ENCODE results near the gene ZCWPW1. TPM values are rescaled to one million over a fixed set of nuclear protein-coding genes. Genes with fewer than 3 reads are reported as not detected.

Gene ZCWPW1
- total and polyA plus RNA-seq, 2 of the 8 experiments (the other 6 are each of a cell fraction or from before 2014, with no cell fraction given) = 0.51 to 1.4 TPM

- no peak for TF ChIP-seq RBBP5 (IDR thresholded peaks at IDR 0.05; ENCODE audit: borderline replicate concordance, low read depth, low read length)
- 0 out of 2 replicates have a peak, but pooled peaks have one; percentile 46 for TF ChIP-seq GTF2F1 (IDR thresholded peaks at IDR 0.05; ENCODE audit: borderline replicate concordance, low read depth, low read length)
- no peak for TF ChIP-seq HDAC6 (IDR thresholded peaks at IDR 0.05; ENCODE audit: low read depth, low read length)
- no peak for TF ChIP-seq RNF2 (IDR thresholded peaks at IDR 0.05; ENCODE audit: borderline replicate concordance, low read depth, low read length, missing control alignments, poor library complexity, severe bottlenecking)
- no peak for TF ChIP-seq YY1 (IDR thresholded peaks at IDR 0.05; ENCODE audit: low read depth, low read length)
- no peak for TF ChIP-seq ZNF274 (IDR thresholded peaks at IDR 0.05; ENCODE audit: borderline replicate concordance, extremely low read depth, low read length)
- peak; percentile 86 for TF ChIP-seq TAF7 (optimal IDR thresholded peaks at IDR 0.05; ENCODE audit: borderline replicate concordance, low read depth, low read length)
- TF ChIP-seq USF2 (IDR thresholded peaks at IDR 0.05; ENCODE audit: low read length) = peak; percentile 84
- TF ChIP-seq SP2 (IDR thresholded peaks at IDR 0.05; ENCODE audit: low read length) = no peak
- no peak for TF ChIP-seq KDM1A (IDR thresholded peaks at IDR 0.05; ENCODE audit: borderline replicate concordance, low read length)
- no peak for TF ChIP-seq TEAD4 (IDR thresholded peaks at IDR 0.05; ENCODE audit: low read depth, low read length)
- no peak for TF ChIP-seq CBX8 (IDR thresholded peaks at IDR 0.05; ENCODE audit: borderline replicate concordance, low read depth, low read length)
- TF ChIP-seq EGR1 (IDR thresholded peaks at IDR 0.05; ENCODE audit: borderline replicate concordance, low read depth, low read length) = no peak
- TF ChIP-seq BCL11A (IDR thresholded peaks at IDR 0.05; ENCODE audit: low read depth in 2 of 2, low read length in 2 of 2) = no peak
- TF ChIP-seq POU5F1 (IDR thresholded peaks at IDR 0.05; ENCODE audit: low read depth, low read length) = no peak
- TF ChIP-seq CTBP2 (IDR thresholded peaks at IDR 0.05; ENCODE audit: borderline replicate concordance, insufficient read depth, insufficient read length, low read length) = no peak
- no peak for TF ChIP-seq BACH1 (IDR thresholded peaks at IDR 0.05; ENCODE audit: low read length)
- TF ChIP-seq EZH2 (IDR thresholded peaks at IDR 0.05; ENCODE audit: low read depth, low read length, severe bottlenecking) = no peak
- TF ChIP-seq ATF2 (IDR thresholded peaks at IDR 0.05; ENCODE audit: low read length) = peak; percentile 22; the same call in 1 of the 2 replicates
- no peak for TF ChIP-seq MAFK (IDR thresholded peaks at IDR 0.05; ENCODE audit: low read depth, low read length)
- TF ChIP-seq E2F6 (IDR thresholded peaks at IDR 0.05) = peak; percentile 96
These were observed 599 bp upstream of the ZCWPW1 start (continued) for GRCh38 chr7:100428967-100429636.
